NCI-H345 treated with DMSO at 0.1 percent for 48 hours (cell line): ENCODE measurements around the gene SNX9.
A peak's percentile ranks its signal among the peaks of the same experiment; 100 is the strongest.

Experiments
- DNase-seq: peaks from one replicate; lab custom pipeline; 2025; ENCODE audit not compliant: unreplicated experiment; lab: John Stamatoyannopoulos, UW

The SNX9 gene

DNA sequence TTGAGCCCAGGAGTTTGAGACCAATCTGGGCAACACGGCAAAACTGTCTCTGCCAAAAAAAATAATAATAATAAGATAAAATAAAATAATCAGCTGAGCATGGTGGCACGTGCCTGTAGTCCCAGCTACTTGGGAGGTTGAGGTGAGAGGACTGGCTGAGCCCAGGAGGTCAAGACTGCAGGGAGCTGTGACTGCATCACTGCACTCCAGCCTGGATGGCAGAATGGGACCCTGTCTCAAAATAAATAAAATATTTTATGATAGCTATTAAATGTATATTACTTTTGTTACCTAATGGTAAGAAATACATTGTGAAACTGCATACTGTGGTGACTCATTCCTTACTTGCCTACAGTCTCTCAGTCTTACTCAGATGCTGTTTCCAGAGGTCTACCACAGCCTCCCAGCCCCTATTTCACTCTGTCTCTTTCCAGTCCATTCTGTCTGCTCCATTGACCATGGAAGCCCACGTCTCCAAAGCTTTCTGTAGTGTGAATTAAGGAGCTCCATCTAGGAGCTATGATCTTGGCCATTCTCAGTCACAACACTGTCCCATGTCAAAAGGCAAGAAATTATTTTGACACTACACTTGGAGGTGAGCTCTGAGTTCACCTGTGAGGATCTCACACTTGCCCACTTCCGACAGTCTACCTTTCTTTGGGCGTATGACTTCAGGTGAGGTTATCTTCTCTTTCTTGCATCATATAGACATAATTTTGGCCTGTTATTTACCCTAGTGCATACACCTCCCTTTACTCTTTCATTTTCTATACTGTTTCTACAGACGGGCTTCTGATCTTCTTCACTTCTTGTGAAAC is 22.4 kb upstream of the SNX9 start:
- DNase-seq = no peak

DNA sequence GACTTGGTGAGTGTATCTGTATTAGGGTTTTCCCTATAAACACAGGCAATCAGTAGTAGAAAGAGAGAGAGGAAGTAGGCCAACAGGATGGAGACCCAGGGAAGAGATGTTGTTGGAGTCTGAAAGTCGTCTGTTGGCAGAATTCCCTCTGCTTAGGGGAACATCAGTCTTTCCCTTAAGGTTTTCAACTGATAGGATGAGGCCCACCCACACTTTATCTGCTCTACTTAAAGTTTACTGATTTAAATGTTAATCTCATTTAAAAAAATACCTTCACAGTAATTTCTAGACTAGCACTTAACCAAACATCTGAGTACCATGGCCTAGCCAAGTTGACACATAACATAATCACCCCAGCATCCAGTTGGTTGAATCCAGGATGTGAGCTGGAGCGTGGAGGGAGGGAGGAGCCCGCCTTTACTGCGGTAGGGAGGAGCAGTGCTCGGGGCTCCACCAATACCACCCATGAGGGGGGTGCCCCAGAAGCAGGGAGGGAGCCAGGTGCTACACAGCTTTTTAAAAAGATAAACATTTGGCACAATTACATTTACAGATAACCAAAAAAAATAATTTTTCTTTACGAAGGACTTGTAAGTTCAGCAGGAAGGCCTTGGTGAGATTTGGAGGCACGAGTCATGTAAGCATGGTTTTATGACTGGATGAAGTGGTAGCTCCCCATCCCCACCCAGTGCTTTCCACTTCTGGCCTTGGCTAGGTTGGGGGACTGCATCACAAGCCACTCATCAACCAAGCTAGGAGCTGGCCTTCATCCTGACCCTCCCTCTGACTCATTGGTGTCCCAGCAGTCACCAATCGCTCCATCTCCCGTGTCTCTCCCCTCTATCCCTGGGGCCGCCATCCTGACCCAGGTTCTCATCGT is 18.4 kb upstream of the SNX9 start:
- DNase-seq = no peak

DNA sequence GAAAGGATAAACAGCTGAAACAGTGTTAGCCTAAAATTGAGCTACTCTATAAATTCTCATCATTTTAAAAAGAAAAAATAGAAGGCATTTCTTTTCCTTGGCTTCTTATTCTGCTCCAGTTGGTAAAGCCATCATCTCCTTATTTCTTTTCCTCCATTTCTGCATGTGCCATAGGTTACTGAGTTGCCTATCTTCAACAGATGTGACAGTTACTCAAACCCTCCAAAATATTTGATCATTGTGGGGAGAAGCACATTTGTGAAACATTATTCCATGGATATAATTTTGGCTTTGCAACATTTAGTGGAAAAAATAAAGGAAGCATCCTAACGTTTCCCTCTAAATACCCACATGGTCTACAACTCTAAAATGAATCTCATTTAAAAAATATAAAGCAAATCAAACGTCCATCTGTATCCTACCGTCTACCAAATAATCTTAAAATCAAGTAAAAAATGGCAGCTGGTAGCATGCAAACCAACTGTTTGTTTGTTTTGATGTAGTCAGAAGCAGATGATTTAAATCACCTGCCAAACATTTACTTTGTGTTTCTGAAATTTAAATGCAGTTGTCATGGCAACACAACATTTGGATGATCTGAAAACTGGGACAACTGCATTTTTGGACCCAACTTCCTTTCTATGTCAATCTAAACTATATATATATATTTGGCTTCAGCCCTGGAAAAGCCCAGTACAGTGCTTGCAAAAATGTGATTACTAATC is 16.8 kb upstream of the SNX9 start:
- no peak for DNase-seq

DNA sequence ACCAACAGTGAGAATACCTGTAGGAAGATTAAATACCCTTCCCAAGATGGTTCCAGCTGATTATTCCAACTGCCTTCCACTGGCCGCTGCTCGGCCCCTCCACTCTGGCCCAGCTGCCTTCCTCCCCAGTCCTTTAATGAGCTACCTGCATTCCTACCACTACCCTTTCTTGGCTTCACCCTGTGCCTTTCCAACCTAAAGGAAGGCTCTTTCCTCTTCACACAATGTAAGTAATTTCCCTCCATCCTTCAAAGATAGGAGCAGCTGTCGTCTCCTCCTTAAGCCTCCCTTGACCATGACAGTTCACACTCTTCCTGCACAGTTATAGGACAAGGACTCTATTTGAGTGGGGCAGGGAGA is 16.2 kb upstream of the SNX9 start:
- DNase-seq = no peak

DNA sequence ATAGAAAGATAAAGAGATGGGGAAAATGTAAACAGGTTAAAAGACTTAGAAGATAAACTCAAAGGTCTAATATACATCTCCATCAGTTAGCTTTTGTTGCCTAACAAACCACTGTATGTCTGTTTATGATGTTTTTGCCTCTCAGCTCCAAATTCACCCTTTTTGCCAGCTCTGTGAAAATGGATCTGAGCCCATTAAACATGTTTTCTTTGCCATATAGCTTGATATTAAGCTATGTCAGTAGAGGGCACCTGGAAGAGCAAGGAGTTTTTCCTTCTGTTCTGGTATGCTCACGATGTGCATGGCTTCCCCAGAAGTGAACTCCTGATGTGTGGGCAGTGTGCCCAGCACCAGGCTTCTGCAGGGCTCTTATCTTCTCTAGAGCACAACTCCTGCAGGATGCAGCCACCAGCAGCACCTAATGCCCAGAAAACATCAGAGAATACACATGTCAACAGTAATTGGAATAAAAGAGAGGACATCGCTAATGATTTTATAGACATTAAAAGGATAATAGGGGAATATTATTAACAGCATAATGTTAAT is 14.6 kb upstream of the SNX9 start:
- DNase-seq = no peak

DNA sequence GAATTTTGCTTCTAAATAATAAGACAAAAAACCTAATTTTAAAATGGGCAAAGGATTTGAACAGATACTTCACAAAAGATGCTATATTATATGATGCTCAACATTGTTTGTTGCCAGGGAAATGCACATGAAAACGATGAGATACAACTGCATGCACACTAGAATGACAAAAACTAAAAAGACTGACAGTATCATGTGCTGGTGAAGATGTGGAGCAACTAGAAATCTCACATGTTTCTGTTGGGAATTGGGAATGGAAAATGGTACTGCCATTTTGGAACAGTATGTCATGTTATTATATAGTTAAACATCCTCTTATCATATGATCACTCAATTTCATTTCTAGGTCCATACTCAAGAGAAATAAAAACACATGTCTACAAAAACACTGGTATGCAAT is 13.4 kb upstream of the SNX9 start:
- DNase-seq = no peak

DNA sequence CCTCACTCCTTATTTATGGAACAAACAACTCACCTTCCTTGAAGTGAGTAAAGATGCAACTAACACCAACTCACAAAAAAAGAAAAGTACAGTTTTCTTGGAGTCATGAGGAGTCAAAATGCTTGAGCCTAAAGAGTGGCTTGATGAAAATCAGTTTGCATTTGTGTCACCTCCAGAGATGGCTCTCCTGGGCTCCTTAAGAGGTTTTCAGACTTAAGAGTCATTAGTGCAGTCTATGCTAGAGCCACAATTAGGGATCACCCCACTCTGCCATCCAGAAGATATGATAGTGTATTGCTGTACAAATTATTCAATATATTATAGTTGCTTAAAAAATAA is 11.9 kb upstream of the SNX9 start:
- DNase-seq = no peak

DNA sequence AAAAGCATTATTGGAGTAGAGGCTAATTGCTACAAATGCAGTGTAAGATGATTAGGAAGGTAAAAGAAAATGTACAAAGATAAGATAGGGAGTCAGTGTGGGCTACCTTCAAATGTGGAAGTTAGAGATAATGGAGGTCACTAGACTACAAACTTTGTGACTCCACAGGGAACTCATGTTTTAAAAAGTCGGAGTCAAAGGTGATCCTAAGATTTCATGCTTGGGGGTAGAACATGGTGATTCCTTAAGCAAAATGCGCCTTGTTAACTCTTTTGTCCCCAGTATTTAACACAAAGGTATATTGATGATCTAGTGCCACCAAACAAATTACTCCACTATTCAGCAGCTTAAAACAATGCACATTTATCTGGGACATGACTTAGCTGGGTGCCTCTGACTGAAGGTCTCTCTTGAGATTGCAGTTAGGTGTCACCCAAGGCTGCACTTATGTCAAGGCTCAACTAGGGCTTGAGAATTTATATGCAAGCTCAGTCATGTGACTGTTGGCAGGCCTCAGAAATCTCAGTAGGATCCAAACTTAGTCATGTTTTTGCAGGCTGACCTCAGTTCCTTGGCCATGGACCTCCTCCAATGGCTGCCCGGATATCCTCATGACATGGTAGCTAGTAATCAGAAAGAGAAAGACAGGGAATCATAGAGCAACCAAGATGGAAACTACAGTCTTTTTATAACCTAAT is 11.4 kb upstream of the SNX9 start:
- no peak for DNase-seq

DNA sequence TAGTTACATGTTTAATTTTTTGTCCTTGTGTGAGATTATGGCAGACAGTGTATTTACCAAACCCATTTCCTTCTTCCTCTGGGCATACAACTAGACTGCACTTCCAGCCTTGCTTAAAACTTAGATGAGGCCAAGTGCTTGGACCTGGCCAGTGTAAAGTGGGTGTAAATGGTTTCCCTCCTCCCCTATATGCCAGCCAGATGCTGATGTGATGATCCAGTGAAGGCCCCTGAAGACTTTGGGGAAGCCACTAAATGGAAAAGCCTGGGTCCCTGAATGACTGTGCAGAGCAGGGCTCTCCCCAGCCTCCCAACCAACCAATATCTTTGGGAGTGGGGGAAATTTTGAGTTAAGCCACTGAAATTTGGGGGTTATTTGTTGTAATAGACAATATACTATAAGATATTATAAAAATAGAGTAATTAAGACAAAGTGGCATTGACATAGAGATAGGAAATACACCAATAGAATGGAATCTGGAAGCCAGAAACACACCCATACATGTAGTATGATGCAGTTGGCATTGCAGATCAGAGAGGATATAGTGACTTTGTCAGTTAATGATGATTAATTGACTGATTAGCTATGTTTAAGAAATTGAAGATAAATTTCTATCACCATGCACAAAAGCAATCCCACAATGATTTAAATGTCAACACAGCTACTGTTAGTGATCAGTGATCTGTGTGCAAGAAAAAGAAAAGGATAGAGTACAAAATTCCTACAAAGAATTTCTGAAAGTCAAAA is 10.4 kb upstream of the SNX9 start:
- DNase-seq = no peak

DNA sequence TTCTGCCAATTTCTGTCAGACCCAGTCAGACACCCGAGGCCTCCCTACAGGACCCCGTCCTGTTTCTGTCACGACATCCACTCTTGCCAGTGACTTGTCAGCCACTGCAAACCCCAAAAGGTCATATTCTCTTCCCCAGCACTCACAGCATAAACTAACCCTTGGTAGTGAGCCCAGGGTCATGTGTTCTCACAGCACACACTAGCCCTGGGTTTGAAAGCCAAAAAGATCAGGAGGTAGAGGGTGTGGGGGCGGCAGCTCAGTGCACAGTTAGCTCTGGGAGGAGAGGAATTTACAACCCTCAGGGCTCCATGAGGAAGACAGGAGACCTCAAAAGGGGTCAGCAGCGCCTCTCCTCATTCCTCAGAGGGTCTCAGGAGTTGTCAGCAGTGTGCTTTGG is 9.9 kb upstream of the SNX9 start:
- no peak for DNase-seq

DNA sequence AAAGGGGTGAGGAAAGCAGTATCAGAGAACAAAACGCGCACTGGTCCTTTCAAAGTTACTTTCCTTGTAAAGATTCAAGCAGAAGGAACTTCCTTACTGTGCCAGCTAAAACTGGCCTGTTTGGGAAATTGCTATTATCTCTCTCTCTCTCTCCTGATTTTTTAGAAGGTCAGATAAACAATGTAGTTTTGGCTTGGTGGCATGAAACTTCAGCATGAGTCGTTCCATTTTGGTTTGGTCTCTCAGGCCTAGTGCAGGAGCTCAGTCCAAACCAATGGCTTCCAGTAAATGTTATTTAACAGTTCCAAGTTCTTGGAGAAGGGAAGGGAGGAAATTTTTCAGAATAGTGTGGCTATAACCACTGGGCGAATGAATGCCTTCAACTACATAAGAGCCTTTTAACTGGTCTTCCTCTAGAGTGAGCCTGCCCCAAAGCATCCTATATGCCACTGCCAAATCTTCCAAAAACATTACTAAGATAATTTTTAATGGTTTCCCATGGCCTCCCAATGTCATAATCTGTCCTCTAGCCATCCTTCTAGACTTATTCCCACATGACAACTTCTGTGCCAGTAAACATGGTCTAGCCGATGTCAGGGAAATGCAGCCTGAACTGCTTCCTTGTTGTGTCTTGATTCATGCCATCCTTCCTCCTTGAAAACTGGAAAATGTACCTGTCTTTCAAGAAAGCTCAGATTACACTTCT is 9.1 kb upstream of the SNX9 start:
- DNase-seq = no peak

DNA sequence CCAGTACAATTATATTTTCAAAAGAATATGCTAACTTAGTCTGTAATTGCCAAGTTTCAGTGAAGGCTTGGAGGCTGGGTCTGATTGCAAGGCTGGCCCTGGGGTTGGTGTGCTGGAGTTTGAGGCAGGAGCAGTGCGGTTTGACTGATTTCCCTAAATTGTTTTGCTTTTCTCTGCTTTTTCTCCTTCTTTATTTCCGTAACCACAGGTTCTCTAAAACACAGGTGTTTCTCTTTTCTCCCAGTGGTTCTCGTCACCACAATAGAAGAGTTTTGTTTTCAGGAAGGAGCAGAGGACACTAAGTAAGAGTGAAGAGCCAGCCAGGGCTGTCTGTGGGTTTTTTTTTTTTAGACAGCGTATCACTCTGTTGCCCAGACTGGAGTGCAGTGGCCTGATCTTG is 8.2 kb upstream of the SNX9 start:
- DNase-seq = no peak

DNA sequence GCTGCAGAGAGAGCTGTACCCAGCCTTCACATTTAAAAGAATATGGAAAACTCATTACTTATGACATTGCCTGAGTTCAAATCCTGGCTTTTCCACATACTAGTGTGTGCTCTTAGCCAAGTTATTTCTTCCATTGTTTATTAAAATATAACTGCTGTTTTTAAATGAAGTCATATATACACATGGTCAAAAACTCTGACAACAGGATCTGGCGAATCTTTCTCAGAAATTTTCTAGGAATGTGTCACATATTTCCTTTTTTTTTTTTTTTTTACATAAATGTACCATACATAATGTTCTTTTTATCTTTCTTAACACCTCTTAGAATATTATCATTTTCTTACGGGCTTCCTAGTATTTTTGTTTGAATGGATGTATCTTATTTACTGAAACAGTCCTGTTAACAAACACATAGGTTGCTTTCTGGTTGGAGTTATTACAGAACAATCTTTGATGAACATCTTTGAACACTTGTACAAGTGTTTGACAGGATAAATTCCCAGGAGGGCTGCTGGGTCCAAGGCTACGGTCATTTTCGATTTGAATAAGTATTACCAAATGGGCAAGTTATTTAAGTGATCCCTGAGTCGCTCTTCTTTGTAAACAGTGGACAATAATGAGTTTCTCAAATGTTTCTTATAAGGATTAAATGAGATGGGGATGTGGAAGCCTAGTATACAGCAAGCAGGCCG is 1.6 kb upstream of the SNX9 start:
- no peak for DNase-seq

DNA sequence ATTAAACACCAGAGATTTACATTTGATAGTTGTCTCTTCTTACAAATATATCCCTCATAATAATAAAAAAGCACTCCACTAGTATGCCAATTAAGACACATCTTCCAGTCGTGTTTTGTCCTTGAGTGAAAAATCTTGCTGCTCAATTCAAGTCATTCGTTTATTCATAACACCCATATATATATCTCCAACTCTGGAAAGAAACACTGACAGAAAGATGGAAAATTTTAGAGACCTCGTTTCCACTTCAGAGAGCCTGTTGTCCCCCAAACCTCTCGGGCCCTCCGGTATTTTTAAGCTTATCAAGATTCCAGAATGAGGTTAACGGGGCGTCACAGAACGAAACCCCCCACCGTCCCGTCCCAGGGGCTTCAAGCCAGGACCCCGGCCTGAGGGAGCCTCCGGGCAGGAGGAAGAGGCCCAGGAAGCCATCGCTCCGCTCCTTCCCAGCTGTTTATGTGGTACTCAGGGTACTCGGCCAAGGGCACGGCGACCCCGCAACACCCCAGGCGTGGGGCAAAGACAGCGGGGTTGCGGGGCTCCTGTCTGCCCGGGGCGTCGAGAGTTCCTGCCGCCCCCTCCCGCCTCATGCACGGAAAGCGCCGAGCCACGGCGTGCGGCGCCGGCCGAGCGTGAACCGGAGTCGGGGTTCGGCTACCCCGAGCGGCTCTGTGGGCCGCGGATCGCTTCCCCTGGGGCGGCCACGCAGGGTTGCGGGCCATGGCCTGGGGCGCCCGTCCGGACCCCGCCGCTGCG is 623 bp upstream of the SNX9 start:
- no peak for DNase-seq

DNA sequence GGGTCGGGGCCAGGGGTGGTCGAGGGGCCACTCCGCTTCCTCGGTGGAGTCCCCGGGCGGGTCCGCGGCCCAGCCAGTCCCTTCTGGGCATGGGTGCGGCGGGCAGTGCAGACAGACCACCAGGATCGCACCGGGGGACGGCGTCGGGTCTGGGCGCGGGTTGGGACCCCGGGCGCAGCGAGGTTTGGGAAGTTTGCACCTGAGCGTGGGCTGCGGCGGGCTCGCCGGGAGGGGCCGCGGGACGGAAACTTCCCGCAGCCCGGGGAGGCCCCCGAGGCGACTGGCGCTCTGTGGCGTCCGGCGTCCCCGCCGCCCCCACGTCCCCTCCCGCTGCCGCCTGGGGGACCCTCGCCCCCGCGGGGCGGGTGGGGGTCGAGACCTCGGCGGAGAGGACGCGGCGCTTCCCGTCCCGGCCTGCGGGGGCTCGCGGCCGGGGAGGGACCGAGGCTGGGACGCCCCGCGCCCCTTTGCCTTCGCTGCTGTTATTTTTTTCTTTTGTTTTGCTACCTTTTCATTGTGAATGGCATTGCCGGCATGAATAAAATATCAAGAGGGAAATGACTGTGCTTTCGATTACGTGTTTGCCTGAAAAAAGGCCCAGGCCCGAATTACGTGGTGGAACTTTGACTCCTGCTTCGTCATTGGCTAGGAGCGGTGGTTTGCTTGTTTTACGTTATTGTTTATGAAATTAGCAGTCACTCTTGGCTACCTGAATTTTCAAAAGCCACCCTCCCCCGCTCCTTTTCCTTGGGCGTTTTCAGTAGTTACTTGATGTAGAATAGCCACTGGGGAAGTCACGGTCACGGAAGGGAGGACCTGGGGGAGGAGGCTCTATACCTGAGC is 703 bp downstream of the SNX9 start:
- peak; percentile 59 for DNase-seq

DNA sequence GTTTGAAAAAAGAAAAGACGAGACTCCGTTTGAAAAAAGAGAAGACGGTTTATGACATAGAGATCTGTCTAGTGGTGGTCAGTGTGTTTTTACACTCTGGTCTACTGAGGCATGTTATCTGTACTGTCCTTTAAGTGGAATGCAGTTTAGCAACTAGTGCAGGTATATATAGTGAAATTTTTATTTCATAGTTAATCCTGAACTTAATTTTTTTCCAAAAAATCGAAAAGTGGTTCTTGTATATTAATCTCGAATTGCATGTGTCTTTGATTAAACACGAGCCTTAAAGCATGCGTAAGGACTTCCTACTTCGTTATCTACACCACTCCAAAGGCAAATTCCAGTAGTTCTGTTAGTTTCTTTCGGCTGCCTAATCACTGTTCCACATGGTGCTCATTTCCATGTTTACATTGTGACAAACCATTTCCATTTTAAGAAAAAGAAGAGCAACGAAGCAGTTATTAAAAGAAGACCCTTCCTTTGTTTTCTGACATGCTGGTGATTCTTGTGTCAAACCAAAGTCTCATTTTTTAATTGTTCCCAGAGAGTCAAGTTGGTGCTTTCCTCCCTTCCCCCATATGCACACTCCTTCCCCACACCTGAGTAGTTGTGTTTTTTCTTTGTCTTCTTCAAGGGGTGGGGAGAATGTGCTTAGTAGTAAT is 2.3 kb downstream of the SNX9 start:
- DNase-seq = no peak
